Left lung (tissue), 10 donors: ENCODE data around the gene HMG20A. TPM values are rescaled to one million over a fixed set of nuclear protein-coding genes. Genes with fewer than 3 reads are reported as not detected.

Experiments
- ATAC-seq: fragments of 200-7000 bp; cut with Tn5 transposase; one replicate; pipeline ENCODE4 v1.9.1; 2020; ENCODE audit warnings: moderate library complexity
- DNase-seq, 4 donors: peaks; one replicate each; pipeline ENCODE4 v3.0.0-alpha.2; 2013 to 2020
- H3K27ac ChIP-seq, 2 donors: fragments of 200-600 bp; sonication (generic) in 1 of 2; one replicate each; pipeline versions ENCODE4 v1.5.0 to v1.8.0; 2020 to 2021
- H3K27me3 ChIP-seq, 2 donors: fragments of 200-600 bp; sonication (generic) in 1 of 2; one replicate each; pipeline versions ENCODE4 v1.5.0 to v1.8.0; 2020 to 2021
- H3K36me3 ChIP-seq, 2 donors: fragments of 200-600 bp; sonication (generic) in 1 of 2; one replicate each; pipeline versions ENCODE4 v1.5.0 to v1.8.0; 2020 to 2021
- H3K4me1 ChIP-seq, 2 donors: fragments of 200-600 bp; one replicate each; pipeline ENCODE4 v1.8.0; 2021
- H3K4me3 ChIP-seq, 2 donors: fragments of 200-600 bp; sonication (generic) in 1 of 2; one replicate each; pipeline versions ENCODE4 v1.5.0 to v1.8.0; 2020 to 2021; ENCODE audit warnings: mild to moderate bottlenecking in 1 of 2
- H3K9me3 ChIP-seq, 2 donors: fragments of 200-600 bp; sonication (generic) in 1 of 2; one replicate each; pipeline versions ENCODE4 v1.5.0 to v1.8.0; 2020 to 2021
- intact Hi-C, 2 donors: fragments of 100-400 bp; cut with DNase I; formaldehyde crosslinking; loops; one replicate each; pipeline versions ENCODE4 v1.11.2 to v1.14.2; 2022
- polyA plus RNA-seq, 6 donors: library from polyadenylated mRNA; unstranded; fragments of 120-200 nt; gene quantifications; one replicate each; pipeline ENCODE4 v1.2.1, GENCODE V29; 2013; ENCODE audit not compliant: insufficient read length in 6 of 6
- total RNA-seq, 2 donors: library from RNA; stranded (reverse); fragmentation: NEBNext Ultra II Directional; extraction: Animal tissue kit (Norgen Biotek cat#: 25700); gene quantifications; one replicate each; pipeline ENCODE4 v1.2.1, GENCODE V29; 2021
- TF ChIP-seq, protein P1 (sequence below), 2 donors: fragments of 200-600 bp; sonication (generic) in 1 of 2; IDR thresholded peaks; one replicate each; pipeline versions ENCODE4 v1.5.0 to v1.8.0; 2021; ENCODE audit warnings: antibody characterized with exemption in 2 of 2
- donor health status: DM: no; HTN: yes; CAD: no.
- donor health status: DM: no; HTN: no; CAD: no.

Gene HMG20A
- total and polyA plus RNA-seq, 8 donors, result 34.9 to 93.5 (median 76.5) TPM

DNA sequence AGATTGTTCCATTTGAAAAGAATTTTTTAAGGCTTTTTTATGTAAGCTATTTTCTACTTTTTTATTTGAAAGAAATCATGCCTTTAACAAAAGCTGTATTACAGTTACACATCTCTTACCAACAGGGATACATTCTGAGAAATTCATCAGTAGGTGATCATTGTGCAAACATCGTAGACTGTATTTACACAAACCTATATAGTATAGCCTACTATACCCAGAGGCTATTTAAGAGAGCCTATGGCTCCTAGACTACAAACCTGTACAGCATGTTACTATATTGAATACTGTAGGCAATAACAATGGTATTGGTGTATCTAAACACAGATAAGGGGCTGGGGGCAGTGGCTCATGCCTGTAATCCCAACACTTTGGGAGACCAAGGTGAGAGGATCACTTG is 43.9 kb upstream of the HMG20A start:
- DNase-seq (no peak), ATAC-seq (no peak)
- H3K4me1 ChIP-seq, result no peaks in the 10 kb centered on the region
- no peak overlapping the region for H3K4me3 ChIP-seq
- no peak overlapping the region for H3K27ac ChIP-seq
- H3K9me3 ChIP-seq, result no peaks in the 10 kb centered on the region
- H3K27me3 ChIP-seq, result no peaks in the 10 kb centered on the region
- TF ChIP-seq, protein P1, sequence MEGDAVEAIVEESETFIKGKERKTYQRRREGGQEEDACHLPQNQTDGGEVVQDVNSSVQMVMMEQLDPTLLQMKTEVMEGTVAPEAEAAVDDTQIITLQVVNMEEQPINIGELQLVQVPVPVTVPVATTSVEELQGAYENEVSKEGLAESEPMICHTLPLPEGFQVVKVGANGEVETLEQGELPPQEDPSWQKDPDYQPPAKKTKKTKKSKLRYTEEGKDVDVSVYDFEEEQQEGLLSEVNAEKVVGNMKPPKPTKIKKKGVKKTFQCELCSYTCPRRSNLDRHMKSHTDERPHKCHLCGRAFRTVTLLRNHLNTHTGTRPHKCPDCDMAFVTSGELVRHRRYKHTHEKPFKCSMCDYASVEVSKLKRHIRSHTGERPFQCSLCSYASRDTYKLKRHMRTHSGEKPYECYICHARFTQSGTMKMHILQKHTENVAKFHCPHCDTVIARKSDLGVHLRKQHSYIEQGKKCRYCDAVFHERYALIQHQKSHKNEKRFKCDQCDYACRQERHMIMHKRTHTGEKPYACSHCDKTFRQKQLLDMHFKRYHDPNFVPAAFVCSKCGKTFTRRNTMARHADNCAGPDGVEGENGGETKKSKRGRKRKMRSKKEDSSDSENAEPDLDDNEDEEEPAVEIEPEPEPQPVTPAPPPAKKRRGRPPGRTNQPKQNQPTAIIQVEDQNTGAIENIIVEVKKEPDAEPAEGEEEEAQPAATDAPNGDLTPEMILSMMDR (IDR thresholded peaks at IDR 0.05), result no peak
- intact Hi-C loops, result no loop called here
- H3K36me3 ChIP-seq, result no peaks in the 10 kb centered on the region

DNA sequence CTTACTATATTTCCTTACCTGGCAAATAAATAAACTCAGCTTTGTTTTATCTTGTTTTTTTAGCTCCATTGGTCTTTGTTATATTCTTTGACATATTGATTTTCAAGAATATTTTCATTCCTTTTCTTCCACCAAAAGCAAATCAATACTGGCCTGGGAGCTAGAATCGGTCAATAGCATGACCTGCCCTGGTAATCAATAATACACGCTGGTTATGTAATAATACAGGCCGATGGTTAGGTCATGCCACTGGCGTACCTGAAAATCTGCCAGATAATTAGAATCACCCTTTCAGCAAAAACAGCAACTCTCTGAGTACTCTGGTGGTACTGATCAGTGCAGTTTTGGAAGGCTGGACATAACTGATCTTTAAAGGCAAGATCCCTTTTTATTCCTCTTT is 40.7 kb upstream of the HMG20A start:
- Histone ChIP-seq H3K27ac (no peak overlapping the region), H3K36me3 (no peaks in the 10 kb centered on the region), H3K4me3 (no peak overlapping the region), H3K4me1 (peaks cover 0 to 13% of the 10 kb centered on the region in 2 donors), H3K9me3 (no peaks in the 10 kb centered on the region), H3K27me3 (no peaks in the 10 kb centered on the region)
- ATAC-seq (no peak), DNase-seq (no peak)
- TF ChIP-seq, protein P1 (IDR thresholded peaks at IDR 0.05), result no peak
- intact Hi-C loops, result no loop called here

DNA sequence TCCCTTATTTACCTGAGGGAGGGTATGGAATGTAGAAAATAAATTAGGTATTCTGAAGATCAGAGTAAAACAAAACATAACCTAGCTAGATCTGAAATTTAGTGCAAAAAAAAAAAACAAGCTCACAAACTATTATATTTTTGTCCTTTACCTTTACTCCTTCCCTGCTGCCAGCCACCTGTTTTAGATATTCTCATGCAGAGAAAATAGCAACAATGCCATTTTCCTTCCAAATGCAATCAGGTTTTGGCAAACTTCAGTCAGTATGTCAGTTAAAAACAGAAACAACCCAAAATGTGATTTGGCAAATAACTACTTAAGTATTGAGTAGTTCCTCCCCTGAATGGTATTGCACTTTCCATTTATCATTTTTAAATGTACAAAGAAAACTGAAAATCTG is 36.6 kb upstream of the HMG20A start:
- H3K4me3 ChIP-seq, result no peak overlapping the region
- peaks cover 3 to 27% of the 10 kb centered on the region in 2 donors for H3K4me1 ChIP-seq
- no peaks in the 10 kb centered on the region for H3K27me3 ChIP-seq
- H3K9me3 ChIP-seq, result no peaks in the 10 kb centered on the region
- no peak overlapping the region for H3K27ac ChIP-seq
- DNase-seq, result no peak
- H3K36me3 ChIP-seq, result no peaks in the 10 kb centered on the region
- TF ChIP-seq, protein P1 (IDR thresholded peaks at IDR 0.05), result no peak
- no peak for ATAC-seq
- intact Hi-C loops, result no loop called here

DNA sequence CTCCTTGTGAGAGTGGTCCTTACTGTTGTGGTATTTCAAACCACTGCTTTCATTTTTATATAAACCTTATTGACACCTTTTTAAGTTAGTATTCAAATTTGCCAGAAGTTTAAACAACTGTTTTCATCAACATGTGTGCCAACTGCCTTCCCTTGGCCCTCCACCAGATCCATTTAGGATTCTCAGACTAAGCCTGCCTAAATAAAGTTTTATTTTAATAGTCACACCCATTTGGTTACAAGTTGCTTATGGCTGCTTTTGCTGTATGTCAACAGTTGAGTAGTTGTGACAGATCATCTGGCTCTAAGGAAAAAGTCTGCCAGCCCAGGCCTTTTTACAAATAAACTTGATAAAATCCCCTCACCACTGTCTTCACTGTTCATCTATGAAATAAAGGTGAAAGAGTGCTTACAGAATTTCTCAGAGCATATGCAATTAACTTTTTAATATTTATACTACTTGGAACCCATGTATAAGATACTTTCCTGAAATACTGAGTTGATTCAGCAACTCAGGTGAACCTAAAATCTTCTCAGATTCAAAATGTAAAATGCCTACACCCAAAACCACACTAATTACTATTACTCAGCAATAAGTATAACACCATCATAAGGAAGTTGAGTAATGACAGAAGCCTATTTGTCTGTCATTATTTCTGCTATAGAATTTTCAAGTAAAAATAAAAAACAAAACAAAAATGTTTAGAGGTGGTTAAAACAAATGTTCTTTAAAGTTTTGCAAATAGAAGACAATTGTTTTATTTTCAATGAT is 35.9 kb upstream of the HMG20A start:
- Histone ChIP-seq H3K27ac (no peak overlapping the region), H3K4me3 (no peak overlapping the region), H3K9me3 (no peaks in the 10 kb centered on the region), H3K4me1 (peaks cover 3 to 27% of the 10 kb centered on the region in 2 donors), H3K36me3 (no peaks in the 10 kb centered on the region), H3K27me3 (no peaks in the 10 kb centered on the region)
- TF ChIP-seq, protein P1 (IDR thresholded peaks at IDR 0.05), result no peak
- intact Hi-C loops, result no loop called here
- DNase-seq, result no peak
- no peak for ATAC-seq

DNA sequence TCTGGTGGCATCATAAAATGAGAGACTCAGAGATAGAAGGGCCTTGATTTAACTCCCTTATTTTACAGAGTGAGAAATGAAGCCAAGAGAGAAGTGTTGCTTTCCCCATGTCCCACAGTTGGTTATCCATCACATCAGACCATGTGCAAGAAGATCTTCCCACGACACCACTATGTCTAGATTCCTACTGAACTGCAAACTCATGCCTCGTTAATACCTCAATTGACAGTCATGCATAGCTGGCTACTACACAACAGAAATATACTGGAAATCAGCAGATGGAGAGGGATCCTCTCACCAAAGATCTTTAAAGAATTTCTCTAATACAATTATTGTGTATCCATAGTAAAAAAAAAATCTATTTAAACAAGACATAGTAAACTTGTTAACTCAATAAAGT is 34.1 kb upstream of the HMG20A start:
- Histone ChIP-seq H3K36me3 (no peaks in the 10 kb centered on the region), H3K27ac (no peak overlapping the region), H3K4me1 (peaks cover 11 to 27% of the 10 kb centered on the region in 2 donors), H3K4me3 (no peak overlapping the region), H3K9me3 (no peaks in the 10 kb centered on the region), H3K27me3 (no peaks in the 10 kb centered on the region)
- intact Hi-C loops, result no loop called here
- DNase-seq (no peak), ATAC-seq (no peak)
- TF ChIP-seq, protein P1 (IDR thresholded peaks at IDR 0.05), result no peak
